Naive B cell (primary cell): ENCODE data around the gene CEBPA. TPM values are rescaled to one million over a fixed set of nuclear protein-coding genes. Genes with fewer than 3 reads are reported as not detected.
"Not testable (repeated sequence)": the region's sequence is repeated elsewhere in the genome, so short reads cannot be mapped to it uniquely, and the experiment has no call there.

Source experiments
- ATAC-seq, 2 donors: fragments of 150-1000 bp; cut with Tn5 transposase; 2 replicates each; pipeline ENCODE4 v1.10.0; 2021; ENCODE audit warnings: low read depth in 2 of 2, mild to moderate bottlenecking in 2 of 2, moderate library complexity in 2 of 2
- DNase-seq: peaks from one replicate; pipeline ENCODE4 v3.0.0; 2022
- H3K27ac Mint-ChIP-seq, 6 donors: one replicate each; pipeline ENCODE4 v1.8.0; 2020 to 2022; ENCODE audit warnings: mild to moderate bottlenecking in 6 of 6, mixed read lengths in 6 of 6, moderate library complexity in 5 of 6, inconsistent platforms in 2 of 6
- H3K27me3 Mint-ChIP-seq, 3 donors: one replicate each; pipeline ENCODE4 v1.8.0; 2021 to 2022; ENCODE audit warnings: mixed read lengths in 3 of 3, mild to moderate bottlenecking in 1 of 3
- H3K36me3 Mint-ChIP-seq, 2 donors: one replicate each; pipeline ENCODE4 v1.8.0; 2020 to 2022; ENCODE audit warnings: mixed read lengths in 2 of 2, inconsistent platforms in 1 of 2, mild to moderate bottlenecking in 1 of 2
- H3K4me1 Mint-ChIP-seq, 3 donors: one replicate each; pipeline ENCODE4 v1.8.0; 2020 to 2022; ENCODE audit warnings: mixed read lengths in 3 of 3, inconsistent platforms in 1 of 3, mild to moderate bottlenecking in 1 of 3, moderate library complexity in 1 of 3
- H3K4me3 Mint-ChIP-seq, 8 donors: one replicate each; pipeline ENCODE4 v1.8.0; 2020 to 2022; ENCODE audit warnings: mild to moderate bottlenecking in 8 of 8, mixed read lengths in 8 of 8, moderate library complexity in 8 of 8, inconsistent platforms in 2 of 8
- H3K9me3 Mint-ChIP-seq, 7 donors: one replicate each; pipeline ENCODE4 v1.8.0; 2020 to 2022; ENCODE audit warnings: mixed read lengths in 7 of 7, mild to moderate bottlenecking in 5 of 7, inconsistent platforms in 2 of 7, moderate library complexity in 1 of 7
- polyA plus RNA-seq, 6 donors: library from polyadenylated mRNA; unstranded; fragments of 300-500 nt; fragmentation: Illumina TruSeq; gene quantifications; one replicate each; pipeline ENCODE4 v1.2.3, GENCODE V29; 2021; ENCODE audit warnings: low read depth in 6 of 6

CEBPA gene
- polyA plus RNA-seq, 6 donors from 2014 or later: 0.09 to 0.54 (median 0.50) TPM; not detected in 2

GRCh38 chr19:33339016-33339984 lies 37.0 kb upstream of the CEBPA start:
- Mint-ChIP-seq H3K27me3 (peaks cover 23 to 41% (median 35%) of the 10 kb centered on the region in 3 donors), H3K4me3 (no peak overlapping the region), H3K4me1 (no peaks in the 10 kb centered on the region), H3K9me3 (peaks cover 0 to 3% (median 0%) of the 10 kb centered on the region in 7 donors), H3K36me3 (no peaks in the 10 kb centered on the region), H3K27ac (no peak overlapping the region)
- no peak for DNase-seq
- no peak for ATAC-seq

- ATAC-seq (no peak), DNase-seq (no peak)
- peaks cover 8 to 19% (median 12%) of the 10 kb centered on the region in 3 donors for H3K4me1 Mint-ChIP-seq
- no peak overlapping the region for H3K4me3 Mint-ChIP-seq
- no peak overlapping the region for H3K27ac Mint-ChIP-seq
- H3K36me3 Mint-ChIP-seq: no peaks in the 10 kb centered on the region
- peaks cover 0 to 4% (median 0%) of the 10 kb centered on the region in 3 donors for H3K27me3 Mint-ChIP-seq
- H3K9me3 Mint-ChIP-seq: peaks cover 0 to 2% (median 0%) of the 10 kb centered on the region in 7 donors
Measured at GRCh38 chr19:33335446-33335845, 33.1 kb upstream of the CEBPA start.

GRCh38 chr19:33334271-33334670 lies 31.9 kb upstream of the CEBPA start:
- H3K36me3 Mint-ChIP-seq: no peaks in the 10 kb centered on the region
- ATAC-seq: no peak
- no peak overlapping the region for H3K4me3 Mint-ChIP-seq
- peaks cover 0 to 2% (median 0%) of the 10 kb centered on the region in 7 donors for H3K9me3 Mint-ChIP-seq
- DNase-seq: no peak
- peaks cover 12 to 19% (median 14%) of the 10 kb centered on the region in 3 donors for H3K4me1 Mint-ChIP-seq
- H3K27ac Mint-ChIP-seq: no peak overlapping the region
- H3K27me3 Mint-ChIP-seq: peaks cover 5 to 9% (median 8%) of the 10 kb centered on the region in 3 donors

GRCh38 chr19:33333642-33334041 lies 31.3 kb upstream of the CEBPA start:
- no peaks in the 10 kb centered on the region for H3K36me3 Mint-ChIP-seq
- H3K27ac Mint-ChIP-seq: no peak overlapping the region
- DNase-seq (no peak), ATAC-seq (no peak)
- peaks cover 12 to 19% (median 15%) of the 10 kb centered on the region in 3 donors for H3K4me1 Mint-ChIP-seq
- peak overlapping the region in 1 of 8 donors; percentile 45 for H3K4me3 Mint-ChIP-seq
- H3K9me3 Mint-ChIP-seq: peaks cover 0 to 2% (median 0%) of the 10 kb centered on the region in 7 donors
- peaks cover 8 to 15% (median 12%) of the 10 kb centered on the region in 3 donors for H3K27me3 Mint-ChIP-seq

GRCh38 chr19:33333151-33333550 lies 30.8 kb upstream of the CEBPA start:
- ATAC-seq: no peak
- Mint-ChIP-seq H3K9me3 (peaks cover 0 to 2% (median 0%) of the 10 kb centered on the region in 7 donors), H3K4me1 (peaks cover 12 to 19% (median 15%) of the 10 kb centered on the region in 3 donors), H3K36me3 (no peaks in the 10 kb centered on the region), H3K27me3 (peaks cover 8 to 20% (median 17%) of the 10 kb centered on the region in 3 donors), H3K4me3 (no peak overlapping the region), H3K27ac (no peak overlapping the region)
- no peak for DNase-seq

GRCh38 chr19:33332248-33332647 lies 29.9 kb upstream of the CEBPA start:
- peaks cover 12 to 19% (median 15%) of the 10 kb centered on the region in 3 donors for H3K4me1 Mint-ChIP-seq
- no peaks in the 10 kb centered on the region for H3K36me3 Mint-ChIP-seq
- peaks cover 8 to 20% (median 17%) of the 10 kb centered on the region in 3 donors for H3K27me3 Mint-ChIP-seq
- peak overlapping the region in 6 of 8 donors; percentile 8 to 59 (median 38) for H3K4me3 Mint-ChIP-seq
- peak overlapping the region in 4 of 6 donors; percentile 4 to 61 (median 9) for H3K27ac Mint-ChIP-seq
- DNase-seq (peak; percentile 11), ATAC-seq (peak; percentile 74 to 91)
- H3K9me3 Mint-ChIP-seq: peaks cover 0 to 2% (median 0%) of the 10 kb centered on the region in 7 donors

GRCh38 chr19:33329736-33330135 lies 27.4 kb upstream of the CEBPA start:
- peak overlapping the region in 1 of 6 donors; percentile 48 for H3K27ac Mint-ChIP-seq
- peaks cover 8 to 22% (median 20%) of the 10 kb centered on the region in 3 donors for H3K27me3 Mint-ChIP-seq
- H3K4me3 Mint-ChIP-seq: no peak overlapping the region
- peaks cover 0 to 2% (median 0%) of the 10 kb centered on the region in 7 donors for H3K9me3 Mint-ChIP-seq
- ATAC-seq: no peak
- peaks cover 12 to 19% (median 15%) of the 10 kb centered on the region in 3 donors for H3K4me1 Mint-ChIP-seq
- no peaks in the 10 kb centered on the region for H3K36me3 Mint-ChIP-seq
- DNase-seq: no peak

- no peak for ATAC-seq
- no peak for DNase-seq
- Mint-ChIP-seq H3K4me1 (peaks cover 12 to 19% (median 15%) of the 10 kb centered on the region in 3 donors), H3K9me3 (peaks cover 0 to 2% (median 0%) of the 10 kb centered on the region in 7 donors), H3K27ac (no peak overlapping the region), H3K36me3 (no peaks in the 10 kb centered on the region), H3K4me3 (no peak overlapping the region), H3K27me3 (peaks cover 8 to 22% (median 20%) of the 10 kb centered on the region in 3 donors)
Measured at GRCh38 chr19:33329060-33329459, 26.7 kb upstream of the CEBPA start.

- Mint-ChIP-seq H3K4me3 (no peak overlapping the region), H3K4me1 (peaks cover 0 to 8% (median 0%) of the 10 kb centered on the region in 3 donors), H3K36me3 (peaks cover 0 to under 1% of the 10 kb centered on the region in 2 donors), H3K27me3 (peaks cover 14 to 27% (median 21%) of the 10 kb centered on the region in 3 donors), H3K27ac (no peak overlapping the region), H3K9me3 (peaks cover 4 to 12% (median 7%) of the 10 kb centered on the region in 7 donors)
- DNase-seq (no peak), ATAC-seq (no peak)
Measured at GRCh38 chr19:33325920-33326319, 23.6 kb upstream of the CEBPA start.

- Mint-ChIP-seq H3K27ac (peak overlapping the region in 1 of 6 donors; percentile 62), H3K27me3 (peaks cover 13 to 27% (median 26%) of the 10 kb centered on the region in 3 donors), H3K4me1 (peaks cover 0 to 5% (median 0%) of the 10 kb centered on the region in 3 donors), H3K9me3 (peaks cover 9 to 23% (median 15%) of the 10 kb centered on the region in 7 donors), H3K4me3 (no peak overlapping the region), H3K36me3 (peaks cover 9 to 11% of the 10 kb centered on the region in 2 donors)
- no peak for DNase-seq
- ATAC-seq: no peak
Measured at GRCh38 chr19:33324628-33325027, 22.3 kb upstream of the CEBPA start.

- no peak for ATAC-seq
- H3K9me3 Mint-ChIP-seq: peaks cover 9 to 23% (median 13%) of the 10 kb centered on the region in 7 donors
Measured at GRCh38 chr19:33323093-33323820, 20.9 kb upstream of the CEBPA start.

GRCh38 chr19:33320636-33321035 lies 18.3 kb upstream of the CEBPA start:
- Mint-ChIP-seq H3K36me3 (peaks cover 9 to 18% of the 10 kb centered on the region in 2 donors), H3K4me3 (no peak overlapping the region)

More at GRCh38 chr19:33323093-33323820, 20.9 kb upstream of the CEBPA start:
- H3K4me3 Mint-ChIP-seq: no peak overlapping the region
- no peaks in the 10 kb centered on the region for H3K4me1 Mint-ChIP-seq
- H3K27ac Mint-ChIP-seq: peak overlapping the region in 1 of 6 donors; percentile 2
- peaks cover 9 to 21% (median 21%) of the 10 kb centered on the region in 3 donors for H3K27me3 Mint-ChIP-seq
- H3K36me3 Mint-ChIP-seq: peaks cover 9 to 18% of the 10 kb centered on the region in 2 donors
- DNase-seq: no peak

GRCh38 chr19:33317991-33318390 lies 15.7 kb upstream of the CEBPA start:
- Mint-ChIP-seq H3K9me3 (peaks cover 9 to 21% (median 13%) of the 10 kb centered on the region in 7 donors), H3K27me3 (peaks cover 12 to 35% (median 28%) of the 10 kb centered on the region in 3 donors), H3K36me3 (peaks cover 9 to 18% of the 10 kb centered on the region in 2 donors)
- H3K4me3 Mint-ChIP-seq, H3K27ac Mint-ChIP-seq, DNase-seq, ATAC-seq, H3K4me1 Mint-ChIP-seq: not testable (repeated sequence)

More at GRCh38 chr19:33320636-33321035, 18.3 kb upstream of the CEBPA start:
- no peak for DNase-seq
- Mint-ChIP-seq H3K27me3 (peaks cover 18 to 29% (median 28%) of the 10 kb centered on the region in 3 donors), H3K27ac (no peak overlapping the region), H3K9me3 (peaks cover 9 to 23% (median 13%) of the 10 kb centered on the region in 7 donors), H3K4me1 (no peaks in the 10 kb centered on the region)
- no peak for ATAC-seq
